KOPT-K1 (cell line): ENCODE data around the gene XBP1.
"Not testable (repeated sequence)": the region's sequence is repeated elsewhere in the genome, so short reads cannot be mapped to it uniquely, and the experiment has no call there.

Source experiments
- H3K27ac ChIP-seq: fragments of 200-600 bp; sonication (generic); 2 replicates; pipeline ENCODE4 v1.5.1; 2016; ENCODE audit warnings: antibody characterized with exemption, mild to moderate bottlenecking, low read depth, low read length; ENCODE audit not compliant: poor library complexity, severe bottlenecking
- H3K36me3 ChIP-seq: fragments of 200-600 bp; sonication (generic); 2 replicates; pipeline ENCODE4 v1.5.1; 2017; ENCODE audit warnings: antibody characterized with exemption, mild to moderate bottlenecking, low read length, moderate library complexity; ENCODE audit not compliant: insufficient read depth
- H3K9me3 ChIP-seq: fragments of 200-600 bp; sonication (generic); 2 replicates; pipeline ENCODE4 v1.5.1; 2017; ENCODE audit warnings: antibody characterized with exemption, low read length, mild to moderate bottlenecking; ENCODE audit not compliant: insufficient read depth, poor library complexity, severe bottlenecking

Gene XBP1

GRCh38 chr22:28826430-28826829 is 26.1 kb upstream of the XBP1 start:
- H3K27ac ChIP-seq, H3K9me3 ChIP-seq: not testable (repeated sequence)

GRCh38 chr22:28824455-28824854 is 24.1 kb upstream of the XBP1 start:
- H3K36me3 ChIP-seq, H3K27ac ChIP-seq, H3K9me3 ChIP-seq: not testable (repeated sequence)

More at GRCh38 chr22:28826430-28826829, 26.1 kb upstream of the XBP1 start:
- not testable (repeated sequence) for H3K36me3 ChIP-seq

GRCh38 chr22:28822930-28823551 is 22.7 kb upstream of the XBP1 start:
- peaks cover 4% of the 10 kb centered on the region for H3K9me3 ChIP-seq
- peak overlapping the region; percentile 58 for H3K27ac ChIP-seq
- no peaks in the 10 kb centered on the region for H3K36me3 ChIP-seq

GRCh38 chr22:28821452-28821851 is 21.1 kb upstream of the XBP1 start:
- Histone ChIP-seq H3K27ac (no peak overlapping the region), H3K9me3 (no peaks in the 10 kb centered on the region), H3K36me3 (no peaks in the 10 kb centered on the region)

GRCh38 chr22:28820885-28821284 is 20.5 kb upstream of the XBP1 start:
- no peaks in the 10 kb centered on the region for H3K9me3 ChIP-seq
- H3K36me3 ChIP-seq: no peaks in the 10 kb centered on the region
- no peak overlapping the region for H3K27ac ChIP-seq

- Histone ChIP-seq H3K9me3 (no peaks in the 10 kb centered on the region), H3K27ac (no peak overlapping the region), H3K36me3 (no peaks in the 10 kb centered on the region)
Measured at GRCh38 chr22:28819253-28820096, 19.1 kb upstream of the XBP1 start.

- Histone ChIP-seq H3K9me3 (no peaks in the 10 kb centered on the region), H3K36me3 (no peaks in the 10 kb centered on the region), H3K27ac (peak overlapping the region; percentile 4)
Measured at GRCh38 chr22:28817919-28818859, 17.8 kb upstream of the XBP1 start.

- Histone ChIP-seq H3K9me3 (no peaks in the 10 kb centered on the region), H3K27ac (peak overlapping the region; percentile 39), H3K36me3 (no peaks in the 10 kb centered on the region)
Measured at GRCh38 chr22:28817064-28817463, 16.7 kb upstream of the XBP1 start.

- Histone ChIP-seq H3K36me3 (no peaks in the 10 kb centered on the region), H3K27ac (peak overlapping the region; percentile 50), H3K9me3 (no peaks in the 10 kb centered on the region)
Measured at GRCh38 chr22:28815729-28816128, 15.4 kb upstream of the XBP1 start.

GRCh38 chr22:28815111-28815510 is 14.7 kb upstream of the XBP1 start:
- Histone ChIP-seq H3K9me3 (no peaks in the 10 kb centered on the region), H3K36me3 (no peaks in the 10 kb centered on the region), H3K27ac (peak overlapping the region; percentile 50)

- Histone ChIP-seq H3K36me3 (no peaks in the 10 kb centered on the region), H3K9me3 (no peaks in the 10 kb centered on the region), H3K27ac (peak overlapping the region; percentile 50)
Measured at GRCh38 chr22:28813772-28814518, 13.6 kb upstream of the XBP1 start.

GRCh38 chr22:28812516-28812915 is 12.1 kb upstream of the XBP1 start:
- H3K9me3 ChIP-seq: no peaks in the 10 kb centered on the region
- no peaks in the 10 kb centered on the region for H3K36me3 ChIP-seq
- peak overlapping the region; percentile 67 for H3K27ac ChIP-seq

- Histone ChIP-seq H3K9me3 (no peaks in the 10 kb centered on the region), H3K36me3 (no peaks in the 10 kb centered on the region), H3K27ac (peak overlapping the region; percentile 67)
Measured at GRCh38 chr22:28810821-28811491, 10.6 kb upstream of the XBP1 start.

GRCh38 chr22:28808716-28809355 is 8.5 kb upstream of the XBP1 start:
- H3K9me3 ChIP-seq: no peaks in the 10 kb centered on the region
- peak overlapping the region; percentile 53 for H3K27ac ChIP-seq
- no peaks in the 10 kb centered on the region for H3K36me3 ChIP-seq
